Nucleus accumbens (tissue), 56 donors: ENCODE data around the gene SAMD13.

ENCODE experiments used
- DNase-seq, 56 donors: peaks; one replicate each; lab custom pipeline; 2025; lab: John Stamatoyannopoulos, UW

Gene SAMD13, protein sequence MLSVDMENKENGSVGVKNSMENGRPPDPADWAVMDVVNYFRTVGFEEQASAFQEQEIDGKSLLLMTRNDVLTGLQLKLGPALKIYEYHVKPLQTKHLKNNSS

DNA sequence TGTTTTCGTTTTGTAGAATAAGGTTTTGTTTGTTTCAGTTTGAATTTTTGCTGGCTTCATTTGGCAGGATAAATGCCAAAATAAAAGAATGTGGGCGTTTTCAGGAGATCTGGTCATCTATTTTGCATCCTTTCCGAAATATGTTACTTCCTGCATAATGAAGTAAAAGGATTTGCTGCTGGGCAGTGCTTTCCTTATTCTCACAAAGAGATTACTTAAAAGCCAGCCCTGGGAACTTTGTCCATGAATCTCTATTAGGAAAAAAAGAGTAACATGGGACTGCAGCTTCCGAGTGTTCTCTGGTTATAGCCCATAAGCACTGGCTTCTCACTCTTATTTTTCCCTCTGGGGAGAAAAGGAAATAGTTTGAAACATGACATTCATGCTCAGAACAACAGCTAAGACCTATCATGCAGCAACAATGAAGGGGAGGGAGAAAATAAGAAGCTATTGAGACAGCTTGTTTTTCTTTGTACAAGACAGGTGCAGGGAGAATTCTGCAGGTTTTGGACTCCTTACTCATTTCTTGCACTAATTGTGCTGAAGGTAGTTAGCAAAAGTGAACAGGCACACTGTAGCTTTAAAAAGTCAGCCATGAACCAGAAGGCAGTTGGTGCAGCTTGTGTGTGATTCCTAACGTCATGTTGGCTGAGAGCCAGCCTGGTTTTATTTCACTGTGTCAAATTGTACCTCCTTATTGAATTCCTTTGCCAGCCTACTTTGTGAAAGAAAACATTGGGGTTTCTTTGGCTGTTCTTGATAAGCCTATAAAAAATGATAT is at the start of gene SAMD13:
Gene SAMD13 (plus strand): TSS at position 705 of the 781 bp plus-strand sequence. CDS start 1,527 bp downstream, outside the sequence.
- peak in 48 of 56 donors; percentile 9 to 91 (median 60) for DNase-seq

DNA sequence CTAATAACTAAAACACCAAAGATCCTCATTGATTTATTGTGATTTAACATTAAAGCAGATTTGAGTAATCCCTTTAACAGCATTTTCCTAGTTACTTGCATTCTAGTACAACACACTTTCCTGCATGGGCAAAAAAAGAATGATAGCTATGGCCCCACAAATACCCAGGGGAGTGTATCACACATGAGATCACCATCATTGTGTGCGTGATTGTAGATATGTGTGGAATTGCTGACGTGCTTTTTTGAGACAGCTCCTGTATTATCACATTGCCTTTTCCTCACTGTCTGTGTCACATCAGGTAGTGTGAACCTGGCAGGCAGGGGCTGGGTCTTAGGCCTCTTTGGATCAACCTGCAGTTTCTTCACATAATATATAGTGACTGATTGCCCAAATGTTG is 48.5 kb upstream of the SAMD13 start:
- no peak for DNase-seq

DNA sequence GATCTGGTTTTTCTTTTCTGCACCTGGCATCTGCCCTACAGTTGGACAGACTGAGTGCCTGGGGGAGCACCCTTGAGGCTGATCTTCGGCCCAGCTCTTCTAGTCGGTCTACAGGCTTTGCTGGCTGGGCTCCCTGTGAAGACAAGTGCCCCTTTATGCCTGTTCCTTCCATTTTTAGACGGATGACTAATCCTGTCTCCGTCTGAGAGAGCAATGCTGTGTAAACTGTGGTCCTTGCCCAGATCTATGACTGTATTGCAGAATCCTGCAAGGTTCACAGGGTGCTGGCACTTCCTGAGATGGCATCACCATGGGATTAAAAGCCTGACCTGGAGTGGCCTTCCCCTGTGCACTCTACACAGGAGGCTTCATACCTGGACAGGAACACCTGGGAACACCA is 47.6 kb upstream of the SAMD13 start:
- DNase-seq: peak in 53 of 56 donors; percentile 39 to 92 (median 75)

DNA sequence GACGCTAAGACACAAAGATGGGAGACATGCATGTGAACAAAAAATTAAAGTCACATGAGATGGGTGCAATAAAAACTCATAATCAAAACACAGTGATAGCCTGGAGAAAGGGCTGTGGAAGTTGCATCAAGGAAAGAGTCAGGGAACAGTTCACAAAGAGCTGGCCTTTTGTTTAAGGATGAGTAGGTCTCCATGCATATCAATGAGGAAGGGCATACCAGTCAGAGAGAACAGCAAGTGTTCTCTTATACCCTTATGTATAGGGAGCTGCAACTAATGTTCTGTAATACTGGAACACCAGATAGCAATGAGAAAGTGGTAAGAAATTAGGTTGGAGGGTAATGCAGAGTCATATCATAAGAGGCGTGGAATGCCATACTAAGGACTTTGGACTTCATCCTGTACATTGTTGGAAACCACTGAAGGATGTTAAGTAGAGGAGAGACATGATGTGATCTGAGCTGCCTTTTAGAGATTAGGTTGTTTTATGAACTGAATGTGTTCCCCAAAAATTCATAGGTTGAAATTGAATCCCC is 46.7 kb upstream of the SAMD13 start:
- no peak for DNase-seq

DNA sequence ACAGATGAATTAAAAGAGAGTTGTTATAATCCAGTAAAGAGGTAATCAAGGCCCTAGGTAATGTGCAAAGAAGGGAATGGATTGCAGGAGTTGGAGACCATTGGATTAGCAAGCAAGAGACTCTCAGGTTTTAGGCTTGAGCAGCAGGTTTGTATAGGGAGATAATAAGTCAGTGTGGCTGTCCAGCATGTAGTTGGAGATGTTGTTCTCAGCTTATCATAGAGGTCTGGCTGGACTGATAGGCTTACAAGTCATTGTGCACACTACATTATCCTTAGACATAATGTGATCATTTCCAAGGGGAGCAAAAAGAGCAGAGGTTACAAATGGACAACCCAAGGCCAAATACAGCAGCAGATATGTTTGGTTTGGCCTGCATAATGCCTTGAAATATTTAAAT is 45.9 kb upstream of the SAMD13 start:
- no peak for DNase-seq

DNA sequence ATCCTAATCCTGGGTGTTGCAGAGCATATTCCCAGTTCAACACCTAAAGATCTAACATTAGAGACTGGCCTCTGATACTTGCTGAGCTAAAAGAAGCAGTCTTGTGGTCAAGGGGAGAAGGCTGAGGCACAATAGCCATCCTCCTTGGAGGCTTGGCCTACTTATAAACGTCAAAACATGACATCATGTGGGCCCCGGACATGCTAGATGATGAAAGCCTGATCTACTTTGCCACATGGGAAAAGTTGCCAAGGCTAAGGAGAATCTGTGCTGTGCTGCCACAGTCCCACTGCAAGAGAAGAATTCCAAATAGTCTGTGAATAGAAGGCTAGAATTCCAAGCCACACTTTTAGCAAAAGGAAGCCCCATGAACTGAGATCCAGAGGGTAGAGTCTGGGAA is 43.9 kb upstream of the SAMD13 start:
- DNase-seq: peak in 4 of 56 donors; percentile 3 to 11 (median 6)

DNA sequence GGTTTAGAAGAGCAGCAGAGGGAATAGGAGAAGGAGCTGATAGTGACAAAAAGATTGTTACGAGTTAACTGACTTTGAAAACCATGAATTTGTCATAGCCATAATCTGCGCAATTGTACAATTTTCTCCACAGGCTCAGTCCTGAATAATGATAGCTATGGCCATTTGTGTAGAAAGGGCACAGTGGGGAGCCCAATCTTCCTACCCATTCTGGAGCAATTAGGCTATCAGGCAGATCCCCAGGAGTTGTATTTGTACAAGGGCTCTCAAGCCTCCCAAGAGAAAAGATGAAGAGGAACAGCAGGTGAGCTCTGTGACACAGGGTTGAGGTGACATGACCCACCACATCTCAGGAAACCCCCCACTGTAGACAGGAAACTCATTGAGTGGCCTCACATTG is 42.1 kb upstream of the SAMD13 start:
- DNase-seq: no peak

DNA sequence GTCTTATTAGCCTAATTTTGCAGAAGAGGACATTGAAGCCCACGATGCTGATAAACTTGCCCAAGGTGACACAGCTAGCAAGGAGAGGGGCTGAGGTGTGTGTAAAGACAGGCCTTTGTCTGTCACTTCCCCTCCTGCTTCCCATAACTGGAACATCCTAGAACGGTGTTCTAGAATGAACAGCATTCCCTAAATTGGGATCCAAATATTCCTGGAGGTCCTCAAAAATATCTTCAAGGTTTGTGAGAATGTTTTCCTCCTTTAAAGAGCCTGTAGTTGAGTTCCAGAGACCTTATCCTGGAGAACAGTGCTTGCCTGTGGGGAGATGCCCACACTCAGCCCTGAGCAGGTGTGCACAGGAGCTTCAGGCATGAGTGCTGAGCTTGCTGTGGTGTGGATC is 41.5 kb upstream of the SAMD13 start:
- no peak for DNase-seq

DNA sequence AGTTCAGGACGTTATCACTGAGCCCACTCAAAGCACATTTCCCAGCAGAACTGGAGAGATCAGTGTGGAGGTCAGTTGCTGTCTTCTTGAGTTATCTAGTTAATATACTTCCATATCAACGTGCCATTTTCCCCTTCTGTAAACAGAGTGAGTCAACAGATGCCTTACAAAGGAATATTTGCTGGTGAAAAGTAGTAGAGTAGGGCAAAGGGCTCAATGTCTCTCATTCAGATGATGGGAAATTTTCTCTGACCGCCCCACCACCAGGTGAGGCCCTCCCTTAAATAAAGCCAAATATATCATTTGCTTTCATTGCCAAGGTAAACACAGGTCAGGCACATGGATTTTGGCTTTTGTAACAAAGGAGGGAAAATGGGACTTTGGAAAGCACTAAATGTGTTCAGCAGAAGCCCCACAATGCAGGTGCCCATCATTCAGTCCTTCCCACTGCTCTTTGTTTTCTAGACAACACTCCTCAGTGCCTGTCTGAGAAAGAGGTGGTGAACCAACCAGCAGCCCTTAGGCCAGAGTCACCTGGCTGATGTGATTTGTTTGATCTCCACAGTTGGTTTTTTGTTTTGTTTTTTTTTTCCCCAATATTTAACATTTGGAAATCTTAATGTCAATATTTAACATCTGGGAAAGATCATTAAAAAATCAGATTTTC is 40.5 kb upstream of the SAMD13 start:
- no peak for DNase-seq

DNA sequence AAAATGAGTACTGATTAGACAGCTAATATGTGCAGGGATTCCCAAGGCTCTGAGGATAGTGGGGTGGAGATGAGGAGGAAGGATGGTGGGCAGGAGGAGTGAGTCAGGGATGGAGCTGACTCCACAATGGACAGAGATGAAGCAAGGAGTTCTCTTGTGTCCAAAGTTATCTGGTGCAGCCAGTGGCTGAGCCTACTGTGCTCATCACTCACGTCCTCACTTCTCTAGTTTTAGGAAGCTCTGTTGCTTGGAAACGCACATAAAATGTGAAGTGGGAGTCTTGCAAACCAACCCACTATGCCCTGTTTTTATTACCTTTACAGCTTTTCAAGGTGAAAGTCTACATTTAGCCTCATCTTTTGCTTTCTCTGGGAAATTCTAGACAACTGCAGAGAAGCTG is 36.5 kb upstream of the SAMD13 start:
- peak in 8 of 56 donors; percentile 1 to 49 (median 30) for DNase-seq

DNA sequence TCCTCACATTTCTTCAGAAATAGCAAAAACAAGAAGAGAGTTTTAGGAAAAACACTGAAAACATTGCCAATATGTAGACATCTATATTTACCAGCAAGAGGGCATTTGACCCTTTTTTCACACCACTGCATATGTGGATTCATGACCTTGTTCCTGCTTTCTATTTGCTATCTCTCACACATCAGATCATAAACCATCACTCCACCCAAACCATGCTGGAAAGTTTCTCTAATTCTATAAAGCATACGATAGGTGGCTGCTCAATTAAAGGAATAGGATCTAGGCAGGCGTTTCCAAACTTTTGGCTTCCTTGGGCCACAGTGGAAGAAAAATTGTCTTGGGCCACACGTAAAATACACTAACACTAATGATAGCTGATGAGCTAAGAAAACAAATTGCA is 35.6 kb upstream of the SAMD13 start:
- DNase-seq: no peak

DNA sequence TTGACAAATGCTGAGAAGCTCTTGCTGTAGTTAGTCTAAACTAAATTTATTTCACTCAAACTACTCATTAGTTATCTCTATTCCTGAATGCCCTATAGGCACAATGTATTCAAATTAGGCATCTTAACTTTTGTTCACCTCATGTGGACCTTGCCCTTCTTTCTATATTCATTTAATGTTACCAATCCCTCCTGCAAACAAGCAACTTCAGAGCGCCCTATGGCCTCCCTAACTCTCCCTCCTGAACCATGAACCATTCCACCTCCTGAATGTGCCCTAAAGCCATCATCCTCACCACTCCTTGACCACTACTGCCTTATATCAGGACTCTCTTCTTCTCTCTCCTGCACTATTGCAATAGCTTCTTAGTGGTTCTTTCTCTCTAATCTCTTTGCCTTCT is 34.8 kb upstream of the SAMD13 start:
- no peak for DNase-seq

DNA sequence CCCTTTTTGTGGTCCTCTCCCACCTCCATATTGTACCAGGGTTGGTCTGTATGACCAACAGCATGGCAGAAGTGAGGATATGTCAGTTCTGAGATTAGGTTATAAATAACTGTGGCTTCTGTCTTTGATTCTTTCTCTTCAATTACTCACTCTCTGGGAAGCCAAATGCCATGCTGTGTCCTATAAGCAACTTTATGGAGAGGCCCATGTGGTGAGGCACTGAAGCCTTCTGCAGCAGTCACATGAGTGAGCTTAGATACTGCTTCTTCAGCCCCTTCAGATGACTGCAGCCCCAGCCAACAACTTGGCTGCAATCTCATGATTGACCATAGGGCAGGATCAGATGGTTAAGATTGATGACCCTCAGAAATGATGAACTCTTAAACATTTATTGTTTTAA is 34.0 kb upstream of the SAMD13 start:
- DNase-seq: no peak

DNA sequence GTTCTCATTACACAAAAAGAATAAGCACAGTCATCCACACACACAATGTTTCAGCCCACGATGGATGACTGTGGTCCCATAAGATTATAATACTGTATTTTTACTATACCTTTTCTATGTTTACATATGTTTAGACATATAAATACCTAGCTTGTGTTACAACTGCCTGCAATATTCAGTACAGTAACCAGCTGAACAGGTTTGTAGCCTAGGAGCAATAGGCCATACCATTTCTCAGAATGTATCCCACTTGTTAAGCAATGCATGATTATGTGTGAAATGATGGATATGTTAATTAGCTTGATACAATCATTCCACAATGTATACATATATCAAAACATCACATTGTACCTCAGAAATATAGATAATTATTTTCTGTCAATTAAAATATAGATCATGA is 33.2 kb upstream of the SAMD13 start:
- DNase-seq: no peak

DNA sequence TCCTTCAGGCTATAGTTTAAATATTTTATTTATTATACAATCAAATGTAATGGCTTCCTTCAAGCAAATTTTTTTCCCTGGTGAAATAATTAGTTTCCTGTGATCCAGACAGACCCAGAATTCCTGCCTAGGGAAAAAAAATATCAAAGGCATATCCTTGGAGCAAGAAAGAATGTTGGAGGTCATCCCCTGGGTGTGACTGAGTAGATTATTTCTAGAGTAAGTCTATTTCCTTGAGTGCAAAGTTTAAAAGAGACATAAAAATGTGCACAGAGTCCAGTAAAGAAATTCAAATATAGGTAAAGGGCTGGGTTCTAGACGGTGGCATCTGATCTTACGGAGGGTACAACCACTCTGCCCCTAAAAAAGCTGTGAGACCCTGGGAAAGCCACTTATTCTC is 32.2 kb upstream of the SAMD13 start:
- no peak for DNase-seq

DNA sequence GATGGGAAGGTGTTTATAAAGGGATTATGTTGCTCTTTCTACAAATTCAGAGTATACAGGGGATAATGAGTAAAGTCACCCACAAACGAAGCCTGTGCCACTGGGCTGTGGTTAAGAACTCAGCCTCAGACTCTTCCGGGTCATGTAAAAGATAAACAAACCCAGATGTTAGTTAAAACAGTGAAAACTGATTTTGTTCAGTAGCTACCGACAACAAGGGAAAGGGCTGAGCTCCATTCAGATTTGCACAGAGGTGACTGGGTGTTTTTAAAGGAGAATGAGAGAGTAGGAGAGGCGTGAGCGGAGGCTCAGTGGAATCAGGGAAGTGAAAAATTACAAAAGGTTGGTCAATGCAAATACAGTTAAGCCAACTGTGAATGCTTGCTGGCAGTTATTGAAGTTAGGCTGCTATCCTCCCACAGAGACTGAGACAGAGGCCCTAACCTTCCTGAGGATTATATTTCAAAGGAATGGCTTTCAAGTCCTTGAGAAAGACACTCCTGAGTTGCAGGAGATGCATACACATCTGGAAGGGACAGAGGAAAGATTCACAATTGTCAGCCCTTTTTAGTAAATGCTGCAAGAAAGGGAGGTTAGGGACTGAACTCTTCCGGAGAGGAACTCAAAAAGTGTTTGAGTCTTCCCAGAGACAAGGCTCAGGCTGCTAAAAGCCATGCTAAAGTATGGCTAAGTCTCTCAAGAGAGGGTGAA is 29.9 kb upstream of the SAMD13 start:
- DNase-seq: no peak

DNA sequence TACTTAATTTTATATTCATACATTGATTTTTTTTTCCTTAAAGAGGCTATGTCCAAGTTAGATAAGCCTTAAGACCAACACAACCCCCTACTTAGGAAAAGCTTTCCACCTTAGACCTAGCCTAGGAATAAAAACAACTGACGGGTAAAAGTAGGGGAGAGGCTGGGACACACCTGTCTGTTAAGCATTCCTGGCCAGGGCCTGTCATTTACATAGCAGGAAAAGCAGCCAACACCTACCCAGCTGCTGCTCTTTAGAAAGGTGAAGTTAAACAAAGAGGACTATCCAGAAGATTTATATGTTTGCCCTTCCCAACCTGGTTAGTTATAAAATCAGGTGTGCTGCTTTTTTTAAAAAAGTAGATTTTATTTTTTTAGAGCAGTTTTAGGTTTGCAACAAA is 29.1 kb upstream of the SAMD13 start:
- no peak for DNase-seq

DNA sequence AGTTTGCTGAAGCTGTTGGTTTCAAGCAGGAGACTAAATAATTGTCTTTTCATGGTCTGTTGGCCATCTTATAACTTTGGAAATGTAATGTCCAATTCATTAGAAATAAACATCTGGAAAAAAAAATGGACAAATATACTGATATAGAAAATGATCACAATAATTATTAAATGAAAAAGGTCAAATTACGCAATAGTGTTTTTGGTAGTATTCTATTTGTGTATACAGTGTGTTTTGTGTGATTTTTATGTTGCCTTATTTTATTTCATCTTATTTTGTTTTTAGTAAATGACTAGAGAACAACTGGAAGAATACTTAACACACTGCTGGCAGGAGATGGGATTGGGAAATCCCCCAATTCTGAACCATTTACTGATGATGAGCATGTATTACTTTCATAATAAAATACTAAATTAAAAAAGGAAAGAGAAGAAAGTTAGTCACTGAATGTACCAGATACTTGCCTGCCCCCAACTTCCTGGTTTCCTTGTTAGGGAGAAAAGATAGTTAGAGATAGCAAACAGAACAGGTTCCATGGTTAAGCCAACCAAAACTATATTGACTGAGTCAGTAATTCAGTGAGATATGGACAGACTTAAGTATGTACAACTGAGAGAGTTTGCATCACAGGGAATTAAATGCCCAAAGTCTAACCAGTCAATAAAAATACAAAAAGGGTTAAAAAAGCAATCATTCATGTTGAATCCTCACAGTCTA is 24.0 kb upstream of the SAMD13 start:
- no peak for DNase-seq

DNA sequence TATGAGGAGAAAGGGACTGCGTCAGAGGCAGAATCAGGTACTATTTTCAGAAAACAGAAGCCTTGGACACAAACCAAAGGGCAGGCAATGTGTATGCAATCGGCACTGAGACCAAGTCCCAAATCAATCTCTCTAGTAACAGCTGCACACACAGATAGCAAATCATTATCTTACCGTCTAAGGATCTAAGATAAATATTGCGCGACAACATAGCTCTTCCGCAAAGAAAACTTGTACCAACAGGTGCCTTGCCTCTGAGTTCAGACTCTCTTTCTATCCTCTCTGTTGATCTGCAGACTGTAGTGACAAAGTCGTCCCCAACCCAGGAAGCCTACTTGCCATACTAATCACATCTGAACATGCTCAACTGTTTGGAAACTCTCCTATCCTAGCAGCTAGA is 22.6 kb upstream of the SAMD13 start:
- no peak for DNase-seq

DNA sequence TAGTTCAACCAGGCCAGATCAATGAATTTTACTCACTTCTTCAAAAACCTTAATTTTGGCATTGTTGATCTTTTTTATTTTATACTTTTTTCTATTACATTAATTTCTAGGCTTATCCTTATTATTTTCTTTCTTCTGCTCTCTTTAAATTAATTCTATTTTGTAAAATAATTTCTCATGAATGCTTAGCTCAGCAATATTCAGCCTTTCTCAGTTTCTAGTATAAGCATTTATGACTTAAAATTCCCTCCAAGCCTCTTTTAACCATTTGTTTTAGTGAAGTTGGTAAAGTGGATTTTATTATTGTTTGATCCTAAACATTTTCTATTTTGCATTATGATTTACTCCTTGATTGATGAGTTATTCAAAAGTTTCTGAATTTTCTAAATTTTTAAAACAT is 20.6 kb upstream of the SAMD13 start:
- no peak for DNase-seq
